Neuron (in vitro differentiated cells): ENCODE measurements around the gene FN1.

ENCODE experiments used
- H2AFZ ChIP-seq: one replicate; pipeline ENCODE4 v1.6.1; 2013; ENCODE audit warnings: low read depth, mild to moderate bottlenecking, inconsistent platforms, low read length, moderate library complexity
- H3K27me3 ChIP-seq: one replicate; pipeline ENCODE4 v1.6.1; 2013; ENCODE audit warnings: low read length; ENCODE audit not compliant: insufficient read depth
- H3K36me3 ChIP-seq: one replicate; pipeline ENCODE4 v1.6.1; 2013; ENCODE audit warnings: low read length; ENCODE audit not compliant: insufficient read depth
- H3K4me1 ChIP-seq: one replicate; pipeline ENCODE4 v1.6.1; 2013; ENCODE audit warnings: low read length; ENCODE audit not compliant: insufficient read depth
- H3K4me3 ChIP-seq: 2 replicates; pipeline ENCODE4 v1.5.1; 2013; ENCODE audit warnings: mild to moderate bottlenecking, low read length, moderate library complexity
- H3K9me3 ChIP-seq: one replicate; pipeline ENCODE4 v1.6.1; 2013; ENCODE audit warnings: low read length

The FN1 gene

GRCh38 chr2:215454519-215455246, 18.8 kb upstream of the FN1 start:
- no peaks in the 10 kb centered on the region for H3K4me1 ChIP-seq
- no peaks in the 10 kb centered on the region for H3K36me3 ChIP-seq
- no peak overlapping the region for H3K4me3 ChIP-seq
- no peak overlapping the region for H2AFZ ChIP-seq
- no peaks in the 10 kb centered on the region for H3K27me3 ChIP-seq
- no peaks in the 10 kb centered on the region for H3K9me3 ChIP-seq

GRCh38 chr2:215452725-215453124, 16.9 kb upstream of the FN1 start:
- H3K27me3 ChIP-seq: no peaks in the 10 kb centered on the region

GRCh38 chr2:215451012-215451756, 15.3 kb upstream of the FN1 start:
- Histone ChIP-seq H3K4me1 (no peaks in the 10 kb centered on the region), H3K27me3 (no peaks in the 10 kb centered on the region), H2AFZ (no peak overlapping the region), H3K4me3 (no peak overlapping the region), H3K36me3 (no peaks in the 10 kb centered on the region), H3K9me3 (no peaks in the 10 kb centered on the region)

More at GRCh38 chr2:215452725-215453124, 16.9 kb upstream of the FN1 start:
- Histone ChIP-seq H2AFZ (no peak overlapping the region), H3K4me3 (no peak overlapping the region), H3K4me1 (no peaks in the 10 kb centered on the region), H3K9me3 (no peaks in the 10 kb centered on the region), H3K36me3 (no peaks in the 10 kb centered on the region)

- no peak overlapping the region for H2AFZ ChIP-seq
- H3K4me1 ChIP-seq: no peaks in the 10 kb centered on the region
- no peaks in the 10 kb centered on the region for H3K27me3 ChIP-seq
- no peaks in the 10 kb centered on the region for H3K9me3 ChIP-seq
- H3K36me3 ChIP-seq: no peaks in the 10 kb centered on the region
- no peak overlapping the region for H3K4me3 ChIP-seq
These were observed 14.5 kb upstream of the FN1 start for GRCh38 chr2:215450188-215451011.

- H3K9me3 ChIP-seq: no peaks in the 10 kb centered on the region
These were observed 11.8 kb upstream of the FN1 start for GRCh38 chr2:215447673-215448081.

GRCh38 chr2:215447056-215447455, 11.2 kb upstream of the FN1 start:
- Histone ChIP-seq H3K4me3 (no peak overlapping the region), H3K9me3 (no peaks in the 10 kb centered on the region), H2AFZ (no peak overlapping the region), H3K36me3 (no peaks in the 10 kb centered on the region), H3K27me3 (no peaks in the 10 kb centered on the region), H3K4me1 (no peaks in the 10 kb centered on the region)

More at GRCh38 chr2:215447673-215448081, 11.8 kb upstream of the FN1 start:
- H3K36me3 ChIP-seq: no peaks in the 10 kb centered on the region
- no peak overlapping the region for H2AFZ ChIP-seq
- H3K4me1 ChIP-seq: no peaks in the 10 kb centered on the region
- H3K4me3 ChIP-seq: no peak overlapping the region
- no peaks in the 10 kb centered on the region for H3K27me3 ChIP-seq

- Histone ChIP-seq H3K4me1 (peaks cover 1% of the 10 kb centered on the region), H2AFZ (no peak overlapping the region), H3K36me3 (no peaks in the 10 kb centered on the region), H3K27me3 (no peaks in the 10 kb centered on the region), H3K9me3 (no peaks in the 10 kb centered on the region), H3K4me3 (no peak overlapping the region)
These were observed 6.5 kb upstream of the FN1 start for GRCh38 chr2:215442401-215442787.

GRCh38 chr2:215441560-215442400, 5.9 kb upstream of the FN1 start:
- no peaks in the 10 kb centered on the region for H3K36me3 ChIP-seq
- H3K4me3 ChIP-seq: no peak overlapping the region
- H3K4me1 ChIP-seq: peaks cover 7% of the 10 kb centered on the region
- H3K27me3 ChIP-seq: no peaks in the 10 kb centered on the region
- no peak overlapping the region for H2AFZ ChIP-seq
- H3K9me3 ChIP-seq: no peaks in the 10 kb centered on the region

- peaks cover 13% of the 10 kb centered on the region for H3K4me1 ChIP-seq
- no peaks in the 10 kb centered on the region for H3K27me3 ChIP-seq
- no peak overlapping the region for H2AFZ ChIP-seq
- H3K36me3 ChIP-seq: no peaks in the 10 kb centered on the region
- no peaks in the 10 kb centered on the region for H3K9me3 ChIP-seq
- no peak overlapping the region for H3K4me3 ChIP-seq
These were observed 4.2 kb upstream of the FN1 start for GRCh38 chr2:215439980-215440512.

- Histone ChIP-seq H3K9me3 (no peaks in the 10 kb centered on the region), H3K36me3 (no peaks in the 10 kb centered on the region), H2AFZ (no peak overlapping the region), H3K4me1 (peaks cover 19% of the 10 kb centered on the region), H3K4me3 (no peak overlapping the region), H3K27me3 (no peaks in the 10 kb centered on the region)
These were observed 3.5 kb upstream of the FN1 start for GRCh38 chr2:215439404-215439803.

GRCh38 chr2:215437614-215438013, 1.7 kb upstream of the FN1 start:
- Histone ChIP-seq H3K9me3 (no peaks in the 10 kb centered on the region), H2AFZ (no peak overlapping the region), H3K4me3 (no peak overlapping the region), H3K4me1 (peaks cover 19% of the 10 kb centered on the region), H3K27me3 (no peaks in the 10 kb centered on the region), H3K36me3 (no peaks in the 10 kb centered on the region)
